IMR-90 (cell line): ENCODE data around the gene NPAS1. TPM values are rescaled to one million over a fixed set of nuclear protein-coding genes. Genes with fewer than 3 reads are reported as not detected.

Source experiments
- ATAC-seq: fragments of 200-7000 bp; cut with Tn5 transposase; 2 replicates; pipeline ENCODE4 v1.9.1; 2020; ENCODE audit warnings: low read depth, mild to moderate bottlenecking, moderate library complexity
- BruUV-seq: library from RNA; stranded (reverse); fragments of 400-500 nt; replicated peaks from 2 replicates; lab custom pipeline; 2021; lab: Mats Ljungman, UMichigan
- CTCF ChIA-PET: fragments of 300-600 bp; formaldehyde crosslinking; extraction: SDS; loops from one replicate; lab custom pipeline; 2021; ENCODE audit warnings: antibody characterized with exemption; lab: Yijun Ruan, JAX
- POLR2A ChIA-PET: fragments of 300-600 bp; sonication (Branson Sonifier 250); formaldehyde crosslinking; loops from one replicate; lab custom pipeline; 2022; ENCODE audit warnings: antibody characterized with exemption; ENCODE audit not compliant: unreplicated experiment; lab: Charles Lee
- DNase-seq: peaks from one replicate; pipeline ENCODE4 v3.0.0; 2013
- H2AFZ ChIP-seq: replicated peaks from 2 replicates; pipeline ENCODE3; 2013; ENCODE audit warnings: low read length, mild to moderate bottlenecking; ENCODE audit not compliant: poor library complexity
- H2AK5ac ChIP-seq: 2 replicates; pipeline ENCODE4 v1.6.1; 2013; ENCODE audit warnings: low read depth, low read length, inconsistent platforms
- H2AK9ac ChIP-seq: replicated peaks from 2 replicates; pipeline ENCODE3; 2013; ENCODE audit warnings: mild to moderate bottlenecking, low read depth, low read length, moderate library complexity; ENCODE audit not compliant: poor library complexity
- H2BK120ac ChIP-seq: 2 replicates; pipeline ENCODE4 v1.6.1; 2013; ENCODE audit warnings: low read depth, low read length, inconsistent platforms
- H2BK15ac ChIP-seq: 3 replicates; pipeline ENCODE4 v1.6.1; 2013; ENCODE audit warnings: low read depth, low read length, inconsistent platforms
- H2BK20ac ChIP-seq: 2 replicates; pipeline ENCODE4 v1.6.1; 2013; ENCODE audit warnings: low read depth, mild to moderate bottlenecking, inconsistent platforms, low read length, moderate library complexity
- H2BK5ac ChIP-seq: 2 replicates; pipeline ENCODE4 v1.6.1; 2013; ENCODE audit warnings: mild to moderate bottlenecking, low read depth, low read length, inconsistent platforms; ENCODE audit not compliant: poor library complexity, severe bottlenecking
- H3K14ac ChIP-seq: replicated peaks from 2 replicates; pipeline ENCODE4 v1.6.1; 2013; ENCODE audit warnings: low read depth, low read length, inconsistent platforms
- H3K18ac ChIP-seq: 2 replicates; pipeline ENCODE4 v1.6.1; 2013; ENCODE audit warnings: low read depth, low read length, control low read depth
- H3K23ac ChIP-seq: 2 replicates; pipeline ENCODE4 v1.6.1; 2013; ENCODE audit warnings: low read depth, low read length, inconsistent platforms
- H3K27ac ChIP-seq: 2 replicates; pipeline ENCODE4 v1.5.1; 2013; ENCODE audit warnings: mild to moderate bottlenecking, control low read depth, low read length; ENCODE audit not compliant: insufficient read depth
- H3K27me3 ChIP-seq: 2 replicates; pipeline ENCODE4 v1.6.1; 2013; ENCODE audit warnings: low read length; ENCODE audit not compliant: control insufficient read depth, insufficient read depth
- H3K36me3 ChIP-seq: 2 replicates; pipeline ENCODE4 v1.6.1; 2013; ENCODE audit warnings: low read length, mixed read lengths; ENCODE audit not compliant: control insufficient read depth, insufficient read depth
- H3K4ac ChIP-seq: 2 replicates; pipeline ENCODE4 v1.6.1; 2013; ENCODE audit warnings: low read depth, low read length, inconsistent platforms
- H3K4me1 ChIP-seq: 2 replicates; pipeline ENCODE4 v1.6.1; 2013; ENCODE audit warnings: low read length, mixed read lengths; ENCODE audit not compliant: control insufficient read depth, insufficient read depth
- H3K4me2 ChIP-seq: 2 replicates; pipeline ENCODE4 v1.6.1; 2013; ENCODE audit warnings: low read depth, mild to moderate bottlenecking, control low read depth, low read length, moderate library complexity
- H3K4me3 ChIP-seq: 2 replicates; pipeline ENCODE4 v1.5.1; 2013; ENCODE audit warnings: low read depth, mild to moderate bottlenecking, control low read depth, low read length, moderate library complexity; ENCODE audit not compliant: insufficient read depth
- H3K56ac ChIP-seq: 2 replicates; pipeline ENCODE4 v1.6.1; 2013; ENCODE audit warnings: low read length, inconsistent platforms; ENCODE audit not compliant: insufficient read depth; ENCODE audit errors: extremely low read depth
- H3K79me1 ChIP-seq, 2 experiments: 2 replicates each; pipeline ENCODE4 v1.6.1; 2013; ENCODE audit warnings: low read length in 2 of 2, inconsistent platforms in 1 of 2, low read depth in 1 of 2
- H3K9ac ChIP-seq: 2 replicates; pipeline ENCODE4 v1.6.1; 2013; ENCODE audit warnings: low read depth, low read length, control low read depth
- H3K9me1 ChIP-seq: 2 replicates; pipeline ENCODE4 v1.6.1; 2013; ENCODE audit warnings: low read length, inconsistent platforms; ENCODE audit not compliant: insufficient read depth
- H3K9me3 ChIP-seq: 2 replicates; pipeline ENCODE4 v1.6.1; 2013; ENCODE audit warnings: low read length; ENCODE audit not compliant: control insufficient read depth, insufficient read depth
- H4K20me1 ChIP-seq: 2 replicates; pipeline ENCODE4 v1.6.1; 2013; ENCODE audit warnings: low read length, inconsistent platforms; ENCODE audit not compliant: insufficient read depth
- H4K5ac ChIP-seq: 2 replicates; pipeline ENCODE4 v1.6.1; 2013; ENCODE audit warnings: mild to moderate bottlenecking, low read depth, low read length, control low read depth
- H4K8ac ChIP-seq, 2 experiments: 2 replicates each; pipeline ENCODE4 v1.6.1; 2013; ENCODE audit warnings: low read depth in 2 of 2, low read length in 2 of 2, control low read depth in 1 of 2, inconsistent platforms in 1 of 2
- H4K91ac ChIP-seq: 2 replicates; pipeline ENCODE4 v1.6.1; 2013; ENCODE audit warnings: low read depth, low read length, inconsistent platforms; ENCODE audit not compliant: insufficient read depth
- BHLHE40 ChIP-seq: fragments of 150-350 bp; IDR thresholded peaks from 2 replicates; pipeline ENCODE4 v1.6.1; 2016; ENCODE audit warnings: mild to moderate bottlenecking, low read depth, low read length
- CEBPB ChIP-seq: IDR thresholded peaks from 2 replicates; pipeline ENCODE4 v1.6.1; 2012; ENCODE audit warnings: low read depth, low read length, improper control_type of control experiment
- CHD1 ChIP-seq: IDR thresholded peaks from 2 replicates; pipeline ENCODE4 v1.6.1; 2012; ENCODE audit warnings: low read depth, low read length, improper control_type of control experiment
- CTCF ChIP-seq: conservative IDR thresholded peaks from 2 replicates; pipeline ENCODE4 v1.5.1; 2012; ENCODE audit warnings: mild to moderate bottlenecking, low read depth, low read length, improper control_type of control experiment
- FOS ChIP-seq: fragments of 150-350 bp; IDR thresholded peaks from 2 replicates; pipeline ENCODE4 v1.6.1; 2016; ENCODE audit warnings: low read depth, low read length
- MAZ ChIP-seq: IDR thresholded peaks from 2 replicates; pipeline ENCODE4 v1.6.1; 2012; ENCODE audit warnings: low read depth, mild to moderate bottlenecking, low read length, improper control_type of control experiment, moderate library complexity, borderline replicate concordance
- MXI1 ChIP-seq: IDR thresholded peaks from 2 replicates; pipeline ENCODE4 v1.6.1; 2012; ENCODE audit warnings: low read depth, mild to moderate bottlenecking, low read length, moderate library complexity, borderline replicate concordance
- RAD21 ChIP-seq: IDR thresholded peaks from 2 replicates; pipeline ENCODE4 v1.6.1; 2012; ENCODE audit warnings: low read length, improper control_type of control experiment
- RCOR1 ChIP-seq: IDR thresholded peaks from 2 replicates; pipeline ENCODE4 v1.6.1; 2012; ENCODE audit warnings: mild to moderate bottlenecking, low read length, improper control_type of control experiment; ENCODE audit not compliant: insufficient replicate concordance
- SMC3 ChIP-seq: fragments of 150-350 bp; IDR thresholded peaks from 2 replicates; pipeline ENCODE4 v1.6.1; 2016; ENCODE audit warnings: low read depth, mild to moderate bottlenecking, antibody characterized with exemption, low read length, moderate library complexity
- WGBS, 2 experiments: methylation state at CpG; one replicate each; pipeline versions ENCODE4 v1.1.5 to v1.1.7; 2013; ENCODE audit warnings: missing lambda C conversion rate in 2 of 2; ENCODE audit not compliant: insufficient read length in 1 of 2; ENCODE audit errors: extremely low coverage in 2 of 2; 5-methylcytosine and 5-hydroxymethylcytosine counted together
- dilution Hi-C: fragments of 300-500 bp; cut with HindIII; formaldehyde crosslinking; loops from one replicate; pipeline ENCODE4 v1.14.3; 2018; ENCODE audit warnings: low sequenced_read_pairs; ENCODE audit not compliant: unreplicated experiment
- in situ Hi-C: fragments of 300-500 bp; cut with MboI; formaldehyde crosslinking; loops from 3 replicates; pipeline ENCODE4 v1.14.3; 2019; ENCODE audit warnings: low sequenced_read_pairs, inconsistent platforms, mixed read lengths
- intact Hi-C: fragments of 100-400 bp; cut with micrococcal nuclease; formaldehyde crosslinking; loops from 2 replicates; pipeline ENCODE4 v1.10.0; 2022
- polyA plus RNA-seq, 3 experiments: library from polyadenylated mRNA; depleted of rRNA; stranded (reverse); fragments of >200 nt; gene quantifications; 2 replicates each; pipeline ENCODE4 v1.2.3, GENCODE V29; 2012; ENCODE audit warnings: low replicate concordance in 1 of 3
- total RNA-seq: library from RNA; depleted of rRNA; stranded (reverse); fragments of >200 nt; gene quantifications from 2 replicates; pipeline ENCODE4 v1.2.3, GENCODE V29; 2012

The NPAS1 gene
- total and polyA plus RNA-seq, 2 of the 4 experiments (the other 2 are of a cell fraction) = 0.36 to 5.7 TPM

- dilution Hi-C loops (no loop called here), intact Hi-C loops (loop anchor here (1.0 to 5.0 kb wide), 2 partner anchors 77 to 90 kb away; partner anchors contain the start of gene ZC3H4), in situ Hi-C loops (no loop called here)
- peak overlapping the region; percentile 25 for H2AK9ac ChIP-seq
- TF ChIP-seq CTCF = peak; percentile 91
- no peak for TF ChIP-seq RCOR1
- TF ChIP-seq CEBPB = 0 out of 2 replicates have a peak, but pooled peaks have one; percentile 49
- no peak for TF ChIP-seq MXI1
- peak; percentile 63 for TF ChIP-seq RAD21
- no peak for TF ChIP-seq BHLHE40
- TF ChIP-seq SMC3 = peak; percentile 42
- TF ChIP-seq MAZ = peak; percentile 85; the same call in 1 of the 2 replicates
- TF ChIP-seq CHD1 = no peak
- TF ChIP-seq FOS = peak; percentile 70
- ChIA-PET POLR2A (no interaction called here), CTCF (interaction anchor here (0.6 to 1.3 kb wide), 8 partner anchors 12 to 140 kb away, joined by 3 to 7 read pairs (median 3); no protein-coding TSS in a partner anchor)
- H2BK120ac ChIP-seq = peak overlapping the region; percentile 39; the same call in 1 of the 2 replicates
- peak overlapping the region; percentile 37; the same call in 1 of the 2 replicates for H3K23ac ChIP-seq
- no peaks in the 10 kb centered on the region for H3K79me1 ChIP-seq
- H3K27ac ChIP-seq = no peak overlapping the region
- H3K9me3 ChIP-seq = no peaks in the 10 kb centered on the region
- peak overlapping the region; percentile 28; the same call in 1 of the 2 replicates for H3K18ac ChIP-seq
- WGBS, 2 experiments = 26% methylated on average over 17 of the region's 35 CpGs; no CpG with 5 or more reads in 1 of the 2 experiments
- no peak overlapping the region for H4K5ac ChIP-seq
- ATAC-seq (peak; percentile 99), DNase-seq (peak; percentile 73)
- peak overlapping the region; percentile 35; the same call in 1 of the 2 replicates for H2AK5ac ChIP-seq
- peak overlapping the region; percentile 24 for H2BK5ac ChIP-seq
- H3K36me3 ChIP-seq = no peaks in the 10 kb centered on the region
- H4K20me1 ChIP-seq = no peaks in the 10 kb centered on the region
- no TSS peak for BruUV-seq
- H3K27me3 ChIP-seq = no peaks in the 10 kb centered on the region
- H3K56ac ChIP-seq = no peak overlapping the region
- H4K91ac ChIP-seq = no peak overlapping the region; the same call in 1 of the 2 replicates
- H2BK15ac ChIP-seq = no peak overlapping the region
- H3K9me1 ChIP-seq = peaks cover 5% of the 10 kb centered on the region; the same call in 1 of the 2 replicates
- 0 out of 2 replicates have a peak overlapping the region, but pooled peaks have one; percentile 4 for H2BK20ac ChIP-seq
- H2AFZ ChIP-seq = peak overlapping the region; percentile 85
- peaks cover 2% of the 10 kb centered on the region for H3K4me1 ChIP-seq
- peak overlapping the region; percentile 23; the same call in 1 of the 2 replicates for H3K14ac ChIP-seq
- H3K4me3 ChIP-seq = peak overlapping the region; percentile 49
- peak overlapping the region; percentile 74 for H3K4me2 ChIP-seq
- H4K8ac ChIP-seq = peak overlapping the region; percentile 33 to 69; a peak in 1 of 4 replicates
- H3K9ac ChIP-seq = peak overlapping the region; percentile 20; the same call in 1 of the 2 replicates
- H3K4ac ChIP-seq = peak overlapping the region; percentile 42
Measured at GRCh38 chr19:47035127-47036096, 15.8 kb downstream of the NPAS1 start.
